A673 (cell line): ENCODE data around the gene ZNF619. TPM values are rescaled to one million over a fixed set of nuclear protein-coding genes. Genes with fewer than 3 reads are reported as not detected.
"Not testable (repeated sequence)": the region's sequence is repeated elsewhere in the genome, so short reads cannot be mapped to it uniquely, and the experiment has no call there.

Source experiments
- BruUV-seq: library from RNA; stranded (reverse); fragments of 400-500 nt; replicated peaks from 2 replicates; lab custom pipeline; 2021; lab: Mats Ljungman, UMichigan
- CTCF ChIA-PET: fragments of 300-600 bp; sonication (Branson Sonifier 250); formaldehyde crosslinking; loops from one replicate; lab custom pipeline; 2022; ENCODE audit warnings: antibody characterized with exemption; lab: Charles Lee
- POLR2A ChIA-PET: fragments of 300-600 bp; sonication (Branson Sonifier 250); formaldehyde crosslinking; loops from one replicate; lab custom pipeline; 2022; ENCODE audit warnings: antibody characterized with exemption; ENCODE audit not compliant: low non-redundant PET; lab: Charles Lee
- DNase-seq: peaks from one replicate; pipeline ENCODE4 v3.0.0-alpha.2; 2015; ENCODE audit warnings: low spot score
- H3K27ac ChIP-seq: fragments of 200-600 bp; sonication (generic); 2 replicates; pipeline ENCODE4 v1.5.1; 2016; ENCODE audit warnings: mixed run types, low read depth, mild to moderate bottlenecking, mixed read lengths, antibody characterized with exemption, low read length; ENCODE audit not compliant: poor library complexity, severe bottlenecking
- H3K27me3 ChIP-seq: fragments of 200-600 bp; sonication (generic); replicated peaks from 2 replicates; pipeline ENCODE4 v1.6.1; 2017; ENCODE audit warnings: mixed run types, low read depth, mild to moderate bottlenecking, mixed read lengths, antibody characterized with exemption, low read length; ENCODE audit not compliant: insufficient read depth, poor library complexity
- H3K36me3 ChIP-seq: fragments of 200-600 bp; sonication (generic); 2 replicates; pipeline ENCODE4 v1.6.1; 2016; ENCODE audit warnings: mixed run types, mild to moderate bottlenecking, mixed read lengths, antibody characterized with exemption, low read length; ENCODE audit not compliant: insufficient read depth, poor library complexity, severe bottlenecking
- H3K4me1 ChIP-seq: fragments of 200-600 bp; sonication (generic); 2 replicates; pipeline ENCODE4 v1.6.1; 2017; ENCODE audit warnings: mixed run types, mild to moderate bottlenecking, mixed read lengths, antibody characterized with exemption, low read length; ENCODE audit not compliant: insufficient read depth, poor library complexity, severe bottlenecking
- H3K4me3 ChIP-seq: fragments of 200-600 bp; sonication (generic); 2 replicates; pipeline ENCODE4 v1.5.1; 2016; ENCODE audit warnings: low read depth, mixed run types, mild to moderate bottlenecking, mixed read lengths, low read length; ENCODE audit not compliant: poor library complexity, severe bottlenecking
- H3K9me3 ChIP-seq: fragments of 200-600 bp; sonication (generic); 2 replicates; pipeline ENCODE4 v1.6.1; 2016; ENCODE audit warnings: mixed run types, low read depth, mild to moderate bottlenecking, mixed read lengths, antibody characterized with exemption, low read length; ENCODE audit not compliant: poor library complexity, severe bottlenecking
- CTCF ChIP-seq: fragments of 300-800, 200-600 bp; sonication (generic); conservative IDR thresholded peaks from 2 replicates; pipeline ENCODE4 v1.5.1; 2017; ENCODE audit warnings: low read depth, mild to moderate bottlenecking, antibody characterized with exemption, low read length, moderate library complexity, mixed read lengths
- EZH2 ChIP-seq: fragments of 200-600 bp; sonication (generic); IDR thresholded peaks from 2 replicates; pipeline ENCODE4 v1.6.1; 2017; ENCODE audit warnings: borderline replicate concordance, low read depth, mild to moderate bottlenecking, mixed read lengths, antibody characterized with exemption, low read length; ENCODE audit not compliant: poor library complexity, severe bottlenecking
- intact Hi-C: fragments of 100-400 bp; cut with micrococcal nuclease; formaldehyde crosslinking; loops from one replicate; pipeline ENCODE4 v1.10.0; 2022; ENCODE audit not compliant: unreplicated experiment
- total RNA-seq: library from RNA; stranded (reverse); gene quantifications from 2 replicates; pipeline ENCODE4 v1.2.3, GENCODE V29; 2021

The ZNF619 gene
- total RNA-seq, 1 experiment from 2014 or later, result 3.3 TPM

GRCh38 chr3:40456279-40456939, 20.5 kb upstream of the ZNF619 start:
- H3K36me3 ChIP-seq, result peaks cover 31% of the 10 kb centered on the region
- ChIA-PET POLR2A (no interaction called here), CTCF (interaction anchor here (0.7 kb wide), 1 partner anchor 1444 kb away, joined by 3 read pairs; no protein-coding TSS in a partner anchor)
- no peak for DNase-seq
- H3K4me1 ChIP-seq, result peaks cover 4% of the 10 kb centered on the region
- peak overlapping the region; percentile 86 for H3K27ac ChIP-seq
- intact Hi-C loops, result no loop called here
- BruUV-seq, result TSS peak; percentile 98
- H3K27me3 ChIP-seq, result no peaks in the 10 kb centered on the region
- peak overlapping the region; percentile 86 for H3K4me3 ChIP-seq
- no peaks in the 10 kb centered on the region for H3K9me3 ChIP-seq
- TF ChIP-seq CTCF, result no peak
- no peak for TF ChIP-seq EZH2

- peak within 1 kb of the TSS; percentile 86 for H3K27ac ChIP-seq
- TF ChIP-seq EZH2 (no peak), CTCF (no peak)
- no TSS peak for BruUV-seq
- intact Hi-C loops, result no loop called here
- H3K4me1 ChIP-seq, result peaks cover 3% of the 10 kb centered on the region
- H3K27me3 ChIP-seq, result no peaks in the 10 kb centered on the region
- no peaks in the 10 kb centered on the region for H3K9me3 ChIP-seq
- ChIA-PET POLR2A (no interaction called here), CTCF (interaction anchor here (0.7 kb wide), 1 partner anchor 1445 kb away, joined by 3 read pairs; no protein-coding TSS in a partner anchor)
- H3K4me3 ChIP-seq, result peak within 1 kb of the TSS; percentile 86
- H3K36me3 ChIP-seq, result peaks cover 38% of the 10 kb centered on the region
- DNase-seq, result peak; percentile 92
These were observed 19.7 kb upstream of the ZNF619 start, which contains the start of gene RPL14 for GRCh38 chr3:40456940-40457823. TSS of gene RPL14 (plus strand) at chr3:40457339. CDS start at chr3:40457472, 133 bp downstream.

DNA sequence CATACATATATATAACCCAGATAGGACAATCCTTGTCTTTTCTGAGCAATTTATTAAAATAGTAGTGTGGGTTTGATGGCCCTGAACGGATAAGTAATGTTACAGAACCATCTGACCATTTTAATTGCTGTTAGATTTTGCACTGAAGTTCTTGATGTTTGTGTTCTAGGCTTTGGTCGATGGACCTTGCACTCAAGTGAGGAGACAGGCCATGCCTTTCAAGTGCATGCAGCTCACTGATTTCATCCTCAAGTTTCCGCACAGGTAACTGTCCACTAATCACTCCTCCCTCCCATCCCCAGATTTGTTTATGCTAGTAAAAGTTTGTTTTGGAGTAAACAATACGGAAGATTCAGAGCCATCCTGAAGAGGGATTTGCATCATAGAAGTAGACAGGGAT, 18.4 kb upstream of the ZNF619 start:
- CTCF ChIA-PET, result no interaction called here

GRCh38 chr3:40460481-40460880, 16.4 kb upstream of the ZNF619 start:
- BruUV-seq, result not testable (repeated sequence)

More for the DNA sequence above, 18.4 kb upstream of the ZNF619 start:
- H3K4me3 ChIP-seq, result peak overlapping the region; percentile 86
- no peak for TF ChIP-seq CTCF
- TF ChIP-seq EZH2, result no peak
- no peak overlapping the region for H3K27ac ChIP-seq
- no peaks in the 10 kb centered on the region for H3K9me3 ChIP-seq
- POLR2A ChIA-PET, result no interaction called here
- H3K27me3 ChIP-seq, result no peaks in the 10 kb centered on the region
- no TSS peak for BruUV-seq
- peaks cover 50% of the 10 kb centered on the region for H3K36me3 ChIP-seq
- intact Hi-C loops, result no loop called here
- no peak for DNase-seq
- H3K4me1 ChIP-seq, result no peaks in the 10 kb centered on the region

More at GRCh38 chr3:40460481-40460880, 16.4 kb upstream of the ZNF619 start:
- peaks cover 56% of the 10 kb centered on the region for H3K36me3 ChIP-seq
- H3K4me3 ChIP-seq, H3K27ac ChIP-seq, H3K27me3 ChIP-seq, DNase-seq, CTCF ChIA-PET, H3K4me1 ChIP-seq, POLR2A ChIA-PET, H3K9me3 ChIP-seq, intact Hi-C loops: not testable (repeated sequence)
